Measurements from ENCODE around the gene HOXA5.
A peak's percentile ranks its signal among the peaks of the same experiment; 100 is the strongest.

HOXA5 gene

DNA sequence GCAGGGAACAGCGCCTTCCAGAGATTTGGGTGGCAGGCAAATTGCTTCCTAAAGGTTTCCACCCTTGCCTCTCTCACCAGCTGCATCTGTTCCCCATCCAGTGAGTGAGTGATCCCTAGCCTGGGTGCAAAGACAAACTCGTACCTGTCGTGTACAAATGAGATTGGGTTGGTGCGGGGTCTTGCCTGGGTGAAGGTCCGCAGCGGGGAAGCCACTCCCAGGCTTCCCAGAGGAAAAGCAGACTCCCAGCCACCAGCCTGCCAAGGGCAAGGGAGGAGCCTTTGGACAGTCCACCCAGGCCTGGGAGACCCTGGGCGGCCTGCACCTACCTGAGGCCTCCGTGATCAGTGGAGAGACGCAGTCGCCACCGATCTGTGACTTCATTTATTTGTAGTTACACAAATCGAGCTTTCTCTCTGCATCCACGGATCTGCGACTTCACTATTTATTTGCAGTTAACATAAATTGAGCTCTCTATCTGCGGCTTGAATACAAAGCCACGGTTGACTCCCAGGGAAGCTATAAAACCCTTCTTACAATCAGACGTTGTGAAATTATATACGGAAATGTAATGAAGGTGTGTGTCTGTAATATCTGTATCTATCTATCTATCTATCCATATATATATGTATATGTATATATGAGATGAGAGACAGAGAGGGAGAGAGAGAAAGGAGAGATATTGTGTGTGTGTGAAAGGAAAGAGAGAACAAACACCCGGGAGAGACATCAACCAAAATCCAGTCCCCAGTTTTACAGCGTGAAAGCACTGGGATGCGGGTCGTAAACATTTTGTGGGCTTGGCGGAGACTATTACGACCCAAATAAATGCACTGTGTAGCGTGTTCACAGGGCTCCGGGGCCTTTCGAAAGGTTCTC is 16.0 kb upstream of the HOXA5 start:
- Histone ChIP-seq H3K9me3 (ENCODE audit: control insufficient read depth, insufficient read depth, low read length) (no peaks in the 10 kb centered on the region), H3K4me3 (ENCODE audit: low read depth, low read length) (peak overlapping the region; percentile 20), H3K36me3 (ENCODE audit: control insufficient read depth, insufficient read depth, low read length) (no peaks in the 10 kb centered on the region), H3K4me1 (ENCODE audit: control insufficient read depth, insufficient read depth, low read length) (no peaks in the 10 kb centered on the region), H3K27me3 (ENCODE audit: control insufficient read depth, insufficient read depth, low read length) (peaks cover 97% of the 10 kb centered on the region), H3K9ac (ENCODE audit: low read depth, low read length) (no peak overlapping the region)

GRCh38 chr7:27158436-27159265 is 15.2 kb upstream of the HOXA5 start:
- no peaks in the 10 kb centered on the region for H3K4me1 ChIP-seq (ENCODE audit: control insufficient read depth, insufficient read depth, low read length)
- H3K9ac ChIP-seq (ENCODE audit: low read depth, low read length): no peak overlapping the region
- no peaks in the 10 kb centered on the region for H3K9me3 ChIP-seq (ENCODE audit: control insufficient read depth, insufficient read depth, low read length)
- no peak overlapping the region for H3K4me3 ChIP-seq (ENCODE audit: low read depth, low read length)
- H3K36me3 ChIP-seq (ENCODE audit: control insufficient read depth, insufficient read depth, low read length): no peaks in the 10 kb centered on the region
- peaks cover 97% of the 10 kb centered on the region for H3K27me3 ChIP-seq (ENCODE audit: control insufficient read depth, insufficient read depth, low read length)

GRCh38 chr7:27157702-27158431 is 14.4 kb upstream of the HOXA5 start:
- Histone ChIP-seq H3K4me1 (ENCODE audit: control insufficient read depth, insufficient read depth, low read length) (no peaks in the 10 kb centered on the region), H3K36me3 (ENCODE audit: control insufficient read depth, insufficient read depth, low read length) (no peaks in the 10 kb centered on the region), H3K27me3 (ENCODE audit: control insufficient read depth, insufficient read depth, low read length) (peaks cover 97% of the 10 kb centered on the region), H3K9me3 (ENCODE audit: control insufficient read depth, insufficient read depth, low read length) (no peaks in the 10 kb centered on the region), H3K4me3 (ENCODE audit: low read depth, low read length) (peak overlapping the region; percentile 30), H3K9ac (ENCODE audit: low read depth, low read length) (no peak overlapping the region)

DNA sequence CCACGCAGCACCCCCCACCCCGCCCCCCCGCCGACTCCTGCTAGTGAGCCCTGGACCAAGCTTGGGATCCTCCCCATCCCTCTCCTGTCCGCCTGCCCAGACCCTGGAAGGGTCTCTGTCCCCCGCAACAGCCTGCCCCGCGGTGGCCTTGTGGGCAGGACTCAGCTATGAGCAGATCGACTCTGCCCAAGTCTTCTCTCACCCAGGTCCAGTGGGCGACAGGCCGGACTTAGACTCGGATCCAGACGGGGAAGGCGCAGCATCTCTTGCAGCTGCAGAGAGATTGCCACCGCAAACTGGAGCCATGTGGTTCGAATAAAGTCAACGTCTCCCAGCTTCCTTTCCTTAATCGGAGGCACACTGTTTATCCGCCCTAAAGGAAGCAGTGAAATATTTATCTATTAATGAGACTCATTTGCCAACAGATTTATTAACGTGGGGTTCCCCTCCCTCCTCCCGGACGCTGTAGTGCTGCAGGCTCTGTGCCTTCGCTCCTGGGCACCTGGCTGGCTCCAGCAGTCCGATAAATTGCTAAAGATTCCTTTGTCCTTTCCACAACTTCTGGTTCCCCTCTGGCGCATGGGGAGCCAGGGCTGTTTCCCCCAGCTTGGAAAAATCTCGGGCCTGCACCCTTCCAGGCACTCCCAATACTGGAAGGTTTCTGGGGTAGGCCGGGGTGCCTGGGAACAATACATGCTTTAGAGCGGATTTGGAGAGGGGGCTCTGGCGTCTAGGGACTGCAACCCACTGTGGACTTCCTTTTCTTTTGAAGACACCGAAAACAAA is 13.6 kb upstream of the HOXA5 start:
- Histone ChIP-seq H3K9ac (ENCODE audit: low read depth, low read length) (no peak overlapping the region), H3K4me3 (ENCODE audit: low read depth, low read length) (peak overlapping the region; percentile 30), H3K27me3 (ENCODE audit: control insufficient read depth, insufficient read depth, low read length) (peaks cover 97% of the 10 kb centered on the region)

DNA sequence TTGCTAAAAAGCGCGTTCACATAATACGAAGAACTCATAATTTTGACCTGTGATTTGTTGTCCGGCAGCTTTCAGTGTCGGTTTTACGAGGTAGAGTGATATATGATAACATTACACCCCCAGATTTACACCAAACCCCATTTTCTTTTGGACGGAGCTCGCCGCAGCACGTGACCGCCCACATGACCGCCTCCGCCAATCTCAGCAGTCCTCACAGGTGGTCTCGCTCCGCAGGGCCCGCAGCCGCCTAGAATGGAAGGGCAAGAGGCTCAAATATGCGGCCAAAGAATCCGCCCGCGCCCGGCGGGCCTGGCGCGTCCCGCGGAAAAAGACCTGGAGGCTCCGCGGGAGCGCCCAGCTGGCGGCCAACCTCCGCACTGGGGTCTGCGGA is 13.0 kb upstream of the HOXA5 start, which contains the start of gene HOXA7:
HOXA7 (minus strand) TSS at position 168 of the 391 bp plus-strand sequence; CDS start at position 38, 130 bp downstream.
- H3K9me3 ChIP-seq (ENCODE audit: control insufficient read depth, insufficient read depth, low read length): no peaks in the 10 kb centered on the region
- H3K27me3 ChIP-seq (ENCODE audit: control insufficient read depth, insufficient read depth, low read length): peaks cover 98% of the 10 kb centered on the region
- H3K36me3 ChIP-seq (ENCODE audit: control insufficient read depth, insufficient read depth, low read length): no peaks in the 10 kb centered on the region
- no peaks in the 10 kb centered on the region for H3K4me1 ChIP-seq (ENCODE audit: control insufficient read depth, insufficient read depth, low read length)
- H3K9ac ChIP-seq (ENCODE audit: low read depth, low read length): no peak within 1 kb of the TSS
- H3K4me3 ChIP-seq (ENCODE audit: low read depth, low read length): peak within 1 kb of the TSS; percentile 43

More for the DNA sequence above, 13.6 kb upstream of the HOXA5 start:
- no peaks in the 10 kb centered on the region for H3K4me1 ChIP-seq (ENCODE audit: control insufficient read depth, insufficient read depth, low read length)
- no peaks in the 10 kb centered on the region for H3K36me3 ChIP-seq (ENCODE audit: control insufficient read depth, insufficient read depth, low read length)
- H3K9me3 ChIP-seq (ENCODE audit: control insufficient read depth, insufficient read depth, low read length): no peaks in the 10 kb centered on the region

DNA sequence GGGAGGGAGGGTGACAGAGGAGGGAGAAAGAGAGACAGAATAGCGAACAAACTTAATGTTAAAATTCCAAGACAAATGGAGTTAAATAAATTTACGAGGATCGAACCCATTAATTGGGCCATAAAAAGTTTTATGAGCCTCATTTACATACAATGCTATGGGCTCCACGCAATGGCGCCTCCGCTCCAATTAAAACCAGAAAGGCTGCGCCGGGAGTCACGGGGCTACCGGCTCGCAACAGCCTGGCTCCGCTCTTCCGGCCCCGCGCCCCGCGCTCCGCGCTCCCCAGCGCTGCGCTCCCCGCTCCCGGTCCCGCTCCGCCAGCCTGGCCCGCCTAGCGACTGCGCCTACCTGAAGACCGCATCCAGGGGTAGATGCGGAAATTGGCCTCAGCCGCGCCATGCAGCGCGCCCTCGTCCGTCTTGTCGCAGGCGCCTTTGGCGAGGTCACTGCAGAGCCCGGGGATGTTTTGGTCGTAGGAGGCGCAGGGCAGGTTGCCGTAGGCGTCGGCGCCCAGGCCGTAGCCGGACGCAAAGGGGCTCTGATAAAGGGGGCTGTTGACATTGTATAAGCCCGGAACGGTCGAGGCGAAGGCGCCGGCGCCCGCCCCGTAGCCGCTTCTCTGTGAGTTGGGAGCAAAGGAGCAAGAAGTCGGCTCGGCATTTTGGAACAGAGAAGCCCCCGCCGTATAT is 12.5 kb upstream of the HOXA5 start:
- Histone ChIP-seq H3K9ac (ENCODE audit: low read depth, low read length) (no peak overlapping the region), H3K4me1 (ENCODE audit: control insufficient read depth, insufficient read depth, low read length) (no peaks in the 10 kb centered on the region), H3K4me3 (ENCODE audit: low read depth, low read length) (peak overlapping the region; percentile 43), H3K9me3 (ENCODE audit: control insufficient read depth, insufficient read depth, low read length) (no peaks in the 10 kb centered on the region), H3K36me3 (ENCODE audit: control insufficient read depth, insufficient read depth, low read length) (no peaks in the 10 kb centered on the region), H3K27me3 (ENCODE audit: control insufficient read depth, insufficient read depth, low read length) (peaks cover 99% of the 10 kb centered on the region)

DNA sequence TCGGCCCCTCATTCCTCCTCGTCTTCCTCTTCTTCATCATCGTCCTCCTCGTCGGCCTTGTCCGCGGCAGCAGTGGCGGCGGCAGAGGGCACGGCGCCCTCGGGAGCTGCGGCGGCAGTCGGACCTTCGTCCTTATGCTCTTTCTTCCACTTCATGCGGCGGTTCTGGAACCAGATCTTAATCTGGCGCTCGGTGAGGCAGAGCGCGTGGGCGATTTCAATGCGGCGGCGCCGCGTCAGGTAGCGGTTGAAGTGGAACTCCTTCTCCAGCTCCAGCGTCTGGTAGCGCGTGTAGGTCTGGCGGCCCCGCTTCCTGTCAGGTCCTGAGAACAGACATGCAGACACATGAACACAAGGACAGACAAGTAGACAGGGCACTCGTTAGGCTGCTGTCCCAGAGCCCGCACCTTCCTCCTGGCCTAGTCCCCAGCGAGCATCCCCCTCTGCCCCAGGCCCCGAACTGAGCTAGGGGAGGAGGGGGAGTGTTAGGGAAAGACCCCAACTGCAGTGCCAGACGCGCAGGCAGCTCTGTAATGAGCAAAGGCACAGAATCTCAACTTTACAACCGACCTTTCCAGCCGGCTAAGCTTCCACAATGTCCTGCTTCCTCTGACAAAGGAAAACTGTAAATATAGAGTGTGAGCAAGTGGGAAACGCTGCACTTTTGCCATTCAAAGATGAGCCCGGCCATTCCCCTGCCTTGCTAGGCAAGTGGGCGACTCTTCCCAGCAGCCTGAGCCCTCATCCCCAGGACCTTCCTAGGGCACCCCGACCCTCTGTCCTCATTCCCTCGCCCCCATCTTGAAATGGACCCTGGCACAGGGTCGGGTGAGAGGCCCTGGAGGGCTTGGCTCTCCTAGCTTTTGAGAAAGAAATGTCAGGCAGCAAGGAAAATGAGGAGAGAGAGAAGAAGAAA is 11.7 kb upstream of the HOXA5 start:
- Histone ChIP-seq H3K9me3 (ENCODE audit: control insufficient read depth, insufficient read depth, low read length) (no peaks in the 10 kb centered on the region), H3K4me1 (ENCODE audit: control insufficient read depth, insufficient read depth, low read length) (no peaks in the 10 kb centered on the region), H3K9ac (ENCODE audit: low read depth, low read length) (no peak overlapping the region), H3K27me3 (ENCODE audit: control insufficient read depth, insufficient read depth, low read length) (peaks cover 99% of the 10 kb centered on the region), H3K36me3 (ENCODE audit: control insufficient read depth, insufficient read depth, low read length) (no peaks in the 10 kb centered on the region), H3K4me3 (ENCODE audit: low read depth, low read length) (peak overlapping the region; percentile 22)

GRCh38 chr7:27154369-27154768 is 10.9 kb upstream of the HOXA5 start:
- H3K27me3 ChIP-seq (ENCODE audit: control insufficient read depth, insufficient read depth, low read length): peaks cover 99% of the 10 kb centered on the region
- H3K36me3 ChIP-seq (ENCODE audit: control insufficient read depth, insufficient read depth, low read length): no peaks in the 10 kb centered on the region
- no peak overlapping the region for H3K9ac ChIP-seq (ENCODE audit: low read depth, low read length)
- H3K4me1 ChIP-seq (ENCODE audit: control insufficient read depth, insufficient read depth, low read length): no peaks in the 10 kb centered on the region
- H3K4me3 ChIP-seq (ENCODE audit: low read depth, low read length): peak overlapping the region; percentile 11
- no peaks in the 10 kb centered on the region for H3K9me3 ChIP-seq (ENCODE audit: control insufficient read depth, insufficient read depth, low read length)

- no peak overlapping the region for H3K9ac ChIP-seq (ENCODE audit: low read depth, low read length)
- peaks cover 99% of the 10 kb centered on the region for H3K27me3 ChIP-seq (ENCODE audit: control insufficient read depth, insufficient read depth, low read length)
- no peaks in the 10 kb centered on the region for H3K36me3 ChIP-seq (ENCODE audit: control insufficient read depth, insufficient read depth, low read length)
- H3K4me3 ChIP-seq (ENCODE audit: low read depth, low read length): peak overlapping the region; percentile 5
- H3K4me1 ChIP-seq (ENCODE audit: control insufficient read depth, insufficient read depth, low read length): no peaks in the 10 kb centered on the region
- H3K9me3 ChIP-seq (ENCODE audit: control insufficient read depth, insufficient read depth, low read length): no peaks in the 10 kb centered on the region
These were observed 10.0 kb upstream of the HOXA5 start for GRCh38 chr7:27153526-27153925.

All from iPS-15b (cell line).